CD4-positive, alpha-beta T cell treated with Interferon gamma for 1 hour (primary cell): ENCODE data around the gene KLHL22.
"Not testable (repeated sequence)": the region's sequence is repeated elsewhere in the genome, so short reads cannot be mapped to it uniquely, and the experiment has no call there.

Source experiments
- DNase-seq: peaks from one replicate; pipeline ENCODE4 v3.0.0-alpha.2; 2020

Gene KLHL22

GRCh38 chr22:20395907-20396287, 99.7 kb downstream of the KLHL22 start:
- no peak for DNase-seq

- no peak for DNase-seq
These were observed 100.3 kb downstream of the KLHL22 start for GRCh38 chr22:20395181-20395906.

GRCh38 chr22:20393705-20394476, 101.7 kb downstream of the KLHL22 start, which contains the start of gene ZNF74:
ZNF74 (plus strand) TSS chr22:20394151; CDS start chr22:20394629, 478 bp downstream.
- peak; percentile 86 for DNase-seq

- DNase-seq, result no peak
These were observed 102.5 kb downstream of the KLHL22 start for GRCh38 chr22:20392983-20393704.

GRCh38 chr22:20392365-20392881, 103.2 kb downstream of the KLHL22 start:
- not testable (repeated sequence) for DNase-seq
